H1 (cell line): ENCODE data around the gene PRMT9. TPM values are rescaled to one million over a fixed set of nuclear protein-coding genes. Genes with fewer than 3 reads are reported as not detected.

ENCODE experiments used
- CTCF ChIA-PET: fragments of 300-600 bp; sonication (Branson Sonifier 250); formaldehyde crosslinking; loops from one replicate; lab custom pipeline; 2021; ENCODE audit not compliant: partially characterized antibody; lab: Charles Lee
- POLR2A ChIA-PET: fragments of 300-600 bp; sonication (Branson Sonifier 250); formaldehyde crosslinking; loops from one replicate; lab custom pipeline; 2021; ENCODE audit warnings: inconsistent platforms; ENCODE audit not compliant: partially characterized antibody; lab: Charles Lee
- DNase-seq, 2 experiments: peaks; one replicate each; pipeline versions ENCODE4 v3.0.0 to v3.0.0-alpha.2; 2010 to 2022; ENCODE audit warnings: low spot score in 2 of 2, low read depth in 1 of 2, mixed read lengths in 1 of 2
- FAIRE-seq: peaks from 2 replicates; lab custom pipeline; 2011; peaks lifted over from hg19 to GRCh38; lab: Jason Lieb, UNC
- H2AFZ ChIP-seq: 2 replicates; pipeline ENCODE4 v1.8.1; 2012; ENCODE audit warnings: low read length, inconsistent platforms
- H2AK5ac ChIP-seq: 2 replicates; pipeline ENCODE4 v1.6.1; 2013; ENCODE audit warnings: low read depth, low read length
- H2BK120ac ChIP-seq: replicated peaks from 2 replicates; pipeline ENCODE3; 2013; ENCODE audit warnings: low read depth, low read length, inconsistent platforms
- H2BK12ac ChIP-seq: 2 replicates; pipeline ENCODE4 v1.6.1; 2013; ENCODE audit warnings: low read depth, low read length
- H2BK15ac ChIP-seq: 2 replicates; pipeline ENCODE4 v1.6.1; 2013; ENCODE audit warnings: low read length
- H2BK20ac ChIP-seq: 2 replicates; pipeline ENCODE4 v1.6.1; 2013; ENCODE audit warnings: low read length
- H2BK5ac ChIP-seq: 2 replicates; pipeline ENCODE4 v1.6.1; 2013; ENCODE audit warnings: low read depth, low read length
- H3K14ac ChIP-seq: 2 replicates; pipeline ENCODE4 v1.6.1; 2013; ENCODE audit warnings: inconsistent platforms; ENCODE audit not compliant: insufficient read length
- H3K18ac ChIP-seq: 2 replicates; pipeline ENCODE4 v1.6.1; 2013; ENCODE audit warnings: low read length; ENCODE audit errors: extremely low read depth
- H3K23ac ChIP-seq: 2 replicates; pipeline ENCODE4 v1.6.1; 2013; ENCODE audit warnings: inconsistent platforms; ENCODE audit not compliant: insufficient read length
- H3K23me2 ChIP-seq: 2 replicates; pipeline ENCODE4 v1.6.1; 2013; ENCODE audit warnings: low read depth, low read length
- H3K27ac ChIP-seq: 2 replicates; pipeline ENCODE4 v1.6.1; 2011; ENCODE audit warnings: low read depth, low read length, inconsistent platforms
- H3K27me3 ChIP-seq, 4 experiments: replicated peaks in 1 of 4; 1 replicate in 1 of 4; 2 replicates in 3 of 4; pipeline versions ENCODE4 v1.6.1 to v1.8.1; 2011 to 2013; ENCODE audit warnings: low read length in 3 of 4, mild to moderate bottlenecking in 3 of 4, inconsistent platforms in 2 of 4, mixed read lengths in 2 of 4, moderate library complexity in 1 of 4; ENCODE audit not compliant: control insufficient read depth in 3 of 4, insufficient read depth in 3 of 4; ENCODE audit errors: extremely low read depth in 1 of 4
- H3K36me3 ChIP-seq, 4 experiments: 2 replicates each; pipeline versions ENCODE4 v1.6.1 to v1.8.1; 2011 to 2013; ENCODE audit warnings: mild to moderate bottlenecking in 4 of 4, low read length in 3 of 4, moderate library complexity in 2 of 4, control low read depth in 1 of 4, inconsistent platforms in 1 of 4; ENCODE audit not compliant: insufficient read depth in 4 of 4, control insufficient read depth in 2 of 4
- H3K4ac ChIP-seq: replicated peaks from 2 replicates; pipeline ENCODE3; 2013; ENCODE audit warnings: low read length, low read depth, mixed read lengths, inconsistent platforms; ENCODE audit not compliant: insufficient read length
- H3K4me1 ChIP-seq, 4 experiments: replicated peaks in 1 of 4; 1 replicate in 1 of 4; 2 replicates in 3 of 4; pipeline versions ENCODE4 v1.6.1 to v1.8.1; 2011 to 2013; ENCODE audit warnings: low read length in 3 of 4, inconsistent platforms in 2 of 4, mixed read lengths in 1 of 4; ENCODE audit not compliant: insufficient read depth in 4 of 4, control insufficient read depth in 3 of 4
- H3K4me2 ChIP-seq, 2 experiments: 2 replicates each; pipeline versions ENCODE4 v1.6.1 to v1.8.1; 2011 to 2013; ENCODE audit warnings: low read depth in 2 of 2, low read length in 2 of 2, control low read depth in 1 of 2, inconsistent platforms in 1 of 2, mild to moderate bottlenecking in 1 of 2; ENCODE audit not compliant: insufficient read depth in 1 of 2
- H3K4me3 ChIP-seq, 4 experiments: fragments of 200-600, 300-600 bp in 1 of 4; sonication (generic), shearing (Covaris generic), sonication (Bioruptor Twin) in 1 of 4; 2 replicates each; pipeline versions ENCODE4 v1.5.1 to v1.8.1; 2011 to 2016; ENCODE audit warnings: low read length in 4 of 4, low read depth in 3 of 4, control low read depth in 2 of 4, inconsistent platforms in 2 of 4, mild to moderate bottlenecking in 2 of 4, mixed read lengths in 1 of 4, moderate library complexity in 1 of 4; ENCODE audit not compliant: insufficient read depth in 2 of 4; ENCODE audit errors: extremely low read depth in 1 of 4
- H3K56ac ChIP-seq: replicated peaks from 2 replicates; pipeline ENCODE3; 2013; ENCODE audit warnings: low read depth, mild to moderate bottlenecking, mixed read lengths, low read length, inconsistent platforms; ENCODE audit not compliant: insufficient read length
- H3K79me1 ChIP-seq: 2 replicates; pipeline ENCODE4 v1.6.1; 2013; ENCODE audit warnings: low read depth, low read length, control low read depth
- H3K79me2 ChIP-seq, 2 experiments: 2 replicates each; pipeline versions ENCODE4 v1.6.1 to v1.8.1; 2012 to 2013; ENCODE audit warnings: low read length in 2 of 2, mild to moderate bottlenecking in 2 of 2, inconsistent platforms in 1 of 2; ENCODE audit not compliant: insufficient read depth in 2 of 2, control insufficient read depth in 1 of 2
- H3K9ac ChIP-seq, 4 experiments: replicated peaks in 1 of 4; 1 replicate in 1 of 4; 2 replicates in 3 of 4; pipeline versions ENCODE4 v1.6.1 to v1.8.1; 2011 to 2013; ENCODE audit warnings: low read depth in 3 of 4, low read length in 3 of 4, control low read depth in 2 of 4, mild to moderate bottlenecking in 2 of 4, moderate library complexity in 2 of 4, inconsistent platforms in 1 of 4; ENCODE audit errors: extremely low read depth in 1 of 4
- H3K9me3 ChIP-seq, 2 experiments: 2 replicates each; pipeline versions ENCODE4 v1.6.1 to v1.8.1; 2012 to 2013; ENCODE audit warnings: mild to moderate bottlenecking in 2 of 2, moderate library complexity in 2 of 2, control low read depth in 1 of 2, inconsistent platforms in 1 of 2, low read depth in 1 of 2, low read length in 1 of 2, mixed read lengths in 1 of 2; ENCODE audit not compliant: insufficient read depth in 2 of 2
- H4K20me1 ChIP-seq, 2 experiments: replicated peaks in 1 of 2; 2 replicates each; pipeline versions ENCODE3 to v1.8.1; 2011 to 2013; ENCODE audit warnings: inconsistent platforms in 2 of 2, low read length in 2 of 2, mild to moderate bottlenecking in 1 of 2; ENCODE audit not compliant: insufficient read depth in 2 of 2, control insufficient read depth in 1 of 2
- H4K5ac ChIP-seq: 2 replicates; pipeline ENCODE4 v1.6.1; 2013; ENCODE audit warnings: low read length, low read depth, mixed read lengths, inconsistent platforms; ENCODE audit not compliant: insufficient read length
- H4K8ac ChIP-seq: 2 replicates; pipeline ENCODE4 v1.8.0; 2013; ENCODE audit warnings: mild to moderate bottlenecking, moderate library complexity, low read length, inconsistent platforms; ENCODE audit not compliant: insufficient read depth; ENCODE audit errors: extremely low read depth
- H4K91ac ChIP-seq: replicated peaks from 2 replicates; pipeline ENCODE3; 2013; ENCODE audit warnings: low read length, mixed read lengths, inconsistent platforms; ENCODE audit not compliant: insufficient read length
- JUN ChIP-seq: IDR thresholded peaks from 2 replicates; pipeline ENCODE4 v1.6.1; 2011; ENCODE audit warnings: low read depth, mild to moderate bottlenecking, improper control_type of control experiment, low read length
- KDM4A ChIP-seq: IDR thresholded peaks from one replicate; pipeline ENCODE4 v1.7.1; 2012; ENCODE audit warnings: low read depth, mild to moderate bottlenecking, moderate library complexity, low read length, inconsistent platforms; ENCODE audit not compliant: severe bottlenecking
- RBBP5 ChIP-seq: IDR thresholded peaks from 2 replicates; pipeline ENCODE4 v1.7.1; 2012; ENCODE audit warnings: low read depth, mild to moderate bottlenecking, inconsistent platforms, low read length, moderate library complexity, borderline replicate concordance
- WGBS, 2 experiments: shearing (Covaris generic) in 1 of 2; methylation state at CpG; one replicate each; pipeline versions ENCODE4 v1.1.6 to v1.1.7; 2013 to 2015; ENCODE audit warnings: low lambda C conversion rate in 2 of 2, mixed read lengths in 2 of 2, inconsistent platforms in 1 of 2, low coverage in 1 of 2, missing lambda C conversion rate in 1 of 2; ENCODE audit not compliant: insufficient replicate concordance in 2 of 2, insufficient coverage in 1 of 2, insufficient read length in 1 of 2; ENCODE audit errors: extremely low coverage in 1 of 2, missing lambda C conversion rate in 1 of 2; 5-methylcytosine and 5-hydroxymethylcytosine counted together
- polyA plus RNA-seq, 7 experiments: library from polyadenylated mRNA; depleted of rRNA in 3 of 7; stranded (reverse) in 5 of 7; unstranded in 2 of 7; fragments of >200 nt in 5 of 7; fragments of 200-250 nt in 2 of 7; gene quantifications; 1 replicate in 5 of 7; 2 replicates in 1 of 7; 4 replicates in 1 of 7; pipeline versions ENCODE4 v1.2.1 to v1.2.3, GENCODE V29; 2011 to 2013; ENCODE audit warnings: missing spikeins in 2 of 7, mixed read lengths in 2 of 7
- total RNA-seq: library from RNA; stranded (reverse); fragmentation: NEBNext Ultra II Directional; extraction: Animal tissue kit (Norgen Biotek cat#: 25700); gene quantifications from 2 replicates; pipeline ENCODE4 v1.2.1, GENCODE V29; 2021

The PRMT9 gene
- total and polyA plus RNA-seq, 2 of the 8 experiments (the other 6 are each of a cell fraction or from before 2014, with no cell fraction given), result 3.8 to 9.6 TPM

DNA sequence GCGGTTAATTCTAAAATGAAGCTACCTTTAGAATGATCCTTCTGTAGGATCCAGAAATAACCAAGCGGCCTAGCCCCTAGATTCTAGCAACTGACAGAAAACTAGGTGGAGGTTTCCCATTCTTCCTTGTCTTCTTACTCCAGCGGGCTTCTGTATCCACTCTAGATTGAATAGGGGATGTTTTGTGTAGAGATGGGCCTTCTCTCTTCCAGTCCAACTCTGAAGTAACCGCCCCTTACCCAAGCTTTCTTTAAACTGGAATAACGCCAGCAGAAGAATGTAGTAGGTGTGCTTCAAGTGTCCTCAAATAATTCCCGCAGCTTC lies 67.2 kb downstream of the PRMT9 start:
- Histone ChIP-seq H2AFZ (peak overlapping the region; percentile 45; the same call in 1 of the 2 replicates), H4K8ac (no peak overlapping the region), H3K27ac (no peak overlapping the region), H3K79me1 (peaks cover 5% of the 10 kb centered on the region; the same call in 1 of the 2 replicates), H4K5ac (no peak overlapping the region), H3K18ac (no peak overlapping the region)
- DNase-seq, result no peak
- TF ChIP-seq KDM4A (peak; percentile 29), RBBP5 (no peak), JUN (no peak)
- TF ChIP-seq, all 59 proteins: peak for 1
- Histone ChIP-seq H3K36me3 (peaks cover 0 to 11% (median 3%) of the 10 kb centered on the region in 4 experiments; a peak in 3 of 8 replicates), H3K23ac (no peak overlapping the region), H3K4me3 (peak overlapping the region; percentile 83 to 100 (median 90)), H3K23me2 (peaks cover 5% of the 10 kb centered on the region), H2AK5ac (no peak overlapping the region), H3K27me3 (no peaks in the 10 kb centered on the region), H3K9ac (peak overlapping the region in 1 of 4 experiments; percentile 72; a peak in 1 of 7 replicates), H3K4me1 (peaks cover 0 to 5% (median 2%) of the 10 kb centered on the region in 4 experiments; a peak in 2 of 7 replicates), H3K56ac (no peak overlapping the region), H4K91ac (no peak overlapping the region), H2BK5ac (no peak overlapping the region), H3K4me2 (peak overlapping the region; percentile 80 to 87), H3K79me2 (peaks cover 8 to 44% of the 10 kb centered on the region in 2 experiments), H3K14ac (no peak overlapping the region), H2BK12ac (no peak overlapping the region), H4K20me1 (peaks cover 0 to 3% of the 10 kb centered on the region in 2 experiments), H2BK20ac (no peak overlapping the region), H3K9me3 (no peaks in the 10 kb centered on the region), H2BK120ac (no peak overlapping the region), H2BK15ac (no peak overlapping the region), H3K4ac (no peak overlapping the region)
- no peak for FAIRE-seq
- POLR2A ChIA-PET, result interaction anchor here (1.0 to 1.9 kb wide), 4 partner anchors 10 to 250 kb away, joined by 3 to 10 read pairs (median 6); partner anchors contain the start of gene PRMT9
- 26% methylated on average over 6 of the region's 6 CpGs; no CpG with 5 or more reads in 1 of the 2 experiments for WGBS, 2 experiments
- CTCF ChIA-PET, result interaction anchor here (0.6 to 4.8 kb wide), 9 partner anchors 9 to 1502 kb away, joined by 3 to 29 read pairs (median 4); no protein-coding TSS in a partner anchor
